ENCODE results near the gene MAPK10.
"Not testable (repeated sequence)": the region's sequence is repeated elsewhere in the genome, so short reads cannot be mapped to it uniquely, and the experiment has no call there.

Gene MAPK10

GRCh38 chr4:86100539-86101215 is 259.2 kb downstream of the MAPK10 start:
- no peak for FAIRE-seq

GRCh38 chr4:86099348-86099747 is 260.5 kb downstream of the MAPK10 start:
- no peak for FAIRE-seq

DNA sequence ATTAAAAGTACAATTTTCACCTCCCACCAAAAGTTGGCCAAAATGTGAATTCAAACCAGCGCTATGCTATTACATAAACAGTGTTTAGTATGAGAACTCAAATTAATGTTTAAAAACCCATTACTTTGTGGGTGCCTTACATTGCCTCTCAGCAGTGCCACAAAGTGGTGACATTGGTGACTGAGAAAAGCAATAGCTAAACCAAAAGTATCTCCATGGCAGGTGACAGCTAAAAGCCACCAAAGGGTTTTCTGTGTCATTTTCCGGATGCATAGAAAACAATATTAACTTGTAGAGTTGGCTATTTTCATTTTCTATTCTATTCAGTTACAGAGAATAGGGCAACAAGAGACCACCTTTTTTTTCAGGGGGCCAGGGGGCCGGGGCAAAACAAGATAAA is 261.2 kb downstream of the MAPK10 start:
- no peak for FAIRE-seq

GRCh38 chr4:86096373-86096772 is 263.5 kb downstream of the MAPK10 start:
- no peak for FAIRE-seq

- no peak for FAIRE-seq
These were observed 267.2 kb downstream of the MAPK10 start for GRCh38 chr4:86092684-86093083.

- FAIRE-seq: peak; percentile 36
These were observed 268.7 kb downstream of the MAPK10 start for GRCh38 chr4:86091201-86091600.

DNA sequence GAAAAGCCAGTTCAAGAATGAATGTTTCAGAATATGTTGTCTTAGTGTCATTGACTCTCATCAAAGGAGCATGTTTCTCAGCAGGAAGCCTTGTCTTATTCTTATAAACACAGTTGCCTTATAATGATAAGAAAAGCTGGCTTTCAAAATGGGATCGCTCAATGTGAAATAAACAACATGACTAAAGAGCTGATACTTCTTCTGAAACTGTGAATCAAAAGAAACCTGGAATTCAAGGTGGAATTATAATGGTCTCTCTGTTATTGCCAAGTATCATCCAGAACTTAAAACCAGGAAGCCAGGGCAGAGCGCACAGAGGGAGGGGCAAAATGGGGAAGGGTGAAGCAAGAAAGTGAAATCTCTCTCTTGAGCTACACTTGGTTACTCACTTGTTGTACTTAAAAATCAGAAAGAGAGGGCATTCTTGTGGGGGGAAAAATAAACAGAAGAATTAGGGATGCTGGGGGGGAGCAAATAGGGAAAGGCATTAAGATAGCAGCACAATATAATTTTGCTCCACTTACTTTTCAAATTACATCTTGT is 270.0 kb downstream of the MAPK10 start:
- FAIRE-seq: no peak

DNA sequence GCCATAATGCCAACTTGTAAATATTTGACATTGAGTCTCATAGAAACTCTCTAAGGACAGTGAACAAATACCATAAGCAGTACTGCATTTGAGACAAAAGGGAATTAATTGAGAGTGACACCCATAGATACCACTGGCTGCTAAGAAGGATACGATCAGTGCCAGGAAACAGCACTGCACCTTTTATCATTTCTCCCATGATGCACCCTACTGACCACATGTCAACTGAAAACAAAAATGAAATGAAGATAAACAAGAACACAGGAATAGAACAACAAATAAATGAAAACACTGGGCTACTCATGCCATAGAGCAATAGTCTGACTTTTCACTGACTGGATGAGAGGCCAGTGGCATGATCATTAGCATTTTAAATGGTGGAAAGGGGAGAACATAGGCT is 270.8 kb downstream of the MAPK10 start:
- FAIRE-seq: no peak

GRCh38 chr4:86075796-86076195 is 284.1 kb downstream of the MAPK10 start:
- FAIRE-seq: not testable (repeated sequence)

- no peak for FAIRE-seq
These were observed 299.5 kb downstream of the MAPK10 start for GRCh38 chr4:86060341-86060740.

DNA sequence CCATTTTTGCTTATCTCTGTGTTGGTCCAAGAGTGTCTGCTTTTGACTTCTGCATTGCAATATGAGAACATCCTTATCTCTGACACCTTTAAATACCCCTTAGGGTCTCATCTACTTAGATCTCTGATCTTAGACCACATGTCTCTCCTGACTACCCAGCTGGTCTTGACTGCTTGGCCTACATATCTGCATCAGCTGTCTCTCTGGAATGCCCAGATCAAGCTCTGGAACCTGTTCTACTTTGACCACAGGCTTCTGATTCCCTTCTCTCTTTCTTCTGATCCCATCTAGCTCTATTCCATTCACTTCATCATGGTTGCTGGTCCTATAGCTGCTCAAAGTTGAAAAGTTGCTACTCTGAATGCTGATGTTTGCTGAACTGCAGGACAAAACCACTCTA is 301.2 kb downstream of the MAPK10 start:
- FAIRE-seq: no peak

- FAIRE-seq: no peak
These were observed 304.0 kb downstream of the MAPK10 start for GRCh38 chr4:86055898-86056297.

DNA sequence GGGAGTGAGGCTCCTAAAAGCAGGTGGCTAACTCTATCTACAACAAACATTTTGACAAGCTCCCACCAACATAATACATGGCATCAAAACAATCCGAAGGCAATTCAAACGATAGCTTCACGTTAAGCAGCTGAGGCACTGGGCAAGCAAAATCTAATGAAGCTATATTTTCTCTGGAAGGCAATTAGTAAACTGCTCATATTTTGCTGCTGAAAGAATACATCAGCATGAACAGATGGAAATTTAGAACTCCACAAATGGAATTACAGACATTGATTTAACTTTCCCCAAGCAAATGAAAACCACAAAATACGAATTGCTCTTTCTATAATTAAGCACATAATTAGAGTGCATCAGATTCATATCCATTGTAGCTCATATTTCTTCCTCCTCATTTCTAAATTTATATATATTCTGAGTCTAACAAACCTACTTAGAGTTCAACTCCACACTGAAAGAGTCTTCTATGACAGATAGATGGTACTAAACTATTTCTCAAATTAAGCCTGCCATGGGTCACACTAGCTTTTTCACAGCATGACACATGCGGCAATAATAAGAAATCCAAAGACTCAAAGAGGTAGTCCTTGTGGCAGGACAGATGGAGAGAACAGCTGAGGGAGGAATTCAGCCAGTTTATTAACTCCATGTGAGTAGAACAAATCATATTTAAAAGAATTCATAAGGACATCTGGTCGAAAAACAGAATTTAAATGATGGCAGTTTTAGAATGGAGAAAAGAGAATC is 305.4 kb downstream of the MAPK10 start:
- no peak for FAIRE-seq

DNA sequence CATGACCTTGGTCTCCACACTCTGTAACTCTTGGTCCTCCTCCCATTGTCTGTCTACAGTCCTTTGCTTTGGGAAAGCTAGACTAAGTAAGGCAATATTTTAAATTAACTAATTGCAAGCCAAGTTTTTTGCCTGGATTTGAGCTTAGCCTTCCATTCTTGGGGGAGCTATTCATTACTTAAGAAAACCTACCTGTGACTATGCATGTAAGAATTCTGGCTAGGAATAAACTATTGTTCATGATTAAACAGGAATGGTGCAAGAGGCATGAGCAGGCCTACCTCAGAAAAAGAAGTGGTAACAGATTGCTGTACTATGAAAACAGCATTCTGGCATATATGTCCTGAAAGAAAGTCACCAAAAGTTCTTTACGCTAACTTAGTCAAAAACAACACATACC is 309.4 kb downstream of the MAPK10 start:
- FAIRE-seq: no peak

GRCh38 chr4:86048426-86048825 is 311.4 kb downstream of the MAPK10 start:
- no peak for FAIRE-seq

- FAIRE-seq: no peak
These were observed 315.3 kb downstream of the MAPK10 start for GRCh38 chr4:86044593-86044985.

- peak; percentile 97 for FAIRE-seq
These were observed 315.9 kb downstream of the MAPK10 start for GRCh38 chr4:86043755-86044592.

GRCh38 chr4:86038037-86038436 is 321.8 kb downstream of the MAPK10 start:
- FAIRE-seq: peak; percentile 56

DNA sequence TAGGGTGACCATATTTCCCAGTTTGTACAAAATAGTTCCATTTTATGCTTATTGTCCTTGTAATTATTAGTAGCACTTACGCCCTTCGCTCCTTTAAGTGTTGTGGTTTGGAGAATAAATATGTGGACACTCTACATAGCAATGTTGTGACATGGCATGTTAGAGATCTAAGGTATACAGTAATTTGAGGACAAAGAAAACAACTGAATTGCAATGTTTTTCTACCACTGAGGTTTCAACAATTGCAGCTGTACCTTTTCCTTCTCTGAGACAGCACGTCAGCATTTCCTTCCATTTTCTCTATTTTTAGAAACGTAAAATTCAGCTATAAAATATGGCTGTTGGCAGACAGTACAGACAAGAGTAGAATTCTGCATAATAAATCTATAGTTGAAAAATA is 323.1 kb downstream of the MAPK10 start:
- FAIRE-seq: no peak

DNA sequence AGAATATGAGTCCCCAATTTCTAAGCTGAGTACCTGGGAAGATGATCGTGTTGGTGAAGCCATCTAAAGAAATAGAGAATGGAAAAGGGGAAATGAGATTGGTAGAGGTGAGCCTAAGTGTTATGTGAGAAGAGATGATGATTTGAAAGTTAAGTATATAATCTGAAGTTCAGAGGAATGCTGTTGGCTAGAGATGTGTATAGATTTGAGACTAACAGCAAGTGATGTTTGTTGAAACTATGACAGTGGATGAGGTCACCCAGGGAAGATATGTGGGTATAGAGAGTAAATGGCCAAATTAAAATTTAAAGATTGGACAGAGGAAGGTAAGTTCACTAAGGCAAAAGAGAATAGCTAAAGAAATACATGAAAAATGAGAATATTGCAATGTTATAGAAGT is 324.2 kb downstream of the MAPK10 start:
- no peak for FAIRE-seq

GRCh38 chr4:86034616-86035015 is 325.2 kb downstream of the MAPK10 start:
- no peak for FAIRE-seq

GRCh38 chr4:86033171-86033570 is 326.7 kb downstream of the MAPK10 start:
- FAIRE-seq: no peak

- no peak for FAIRE-seq
These were observed 327.3 kb downstream of the MAPK10 start for GRCh38 chr4:86032476-86033022.
